ENCODE results near the gene ARHGAP32.

GRCh38 chr11:129222158-129222557 lies 30.0 kb upstream of the ARHGAP32 start:
- TF ChIP-seq CTCF (IDR thresholded peaks at IDR 0.05; ENCODE audit: low read depth, low read length) (no peak), POLR2A (IDR thresholded peaks at IDR 0.05; ENCODE audit: extremely low read depth, insufficient read length) (no peak), MYC (IDR thresholded peaks at IDR 0.05; ENCODE audit: low read depth, low read length) (no peak)

All from NB4 (cell line).